A673 (cell line): ENCODE measurements around the gene SCN1B. TPM values are rescaled to one million over a fixed set of nuclear protein-coding genes. Genes with fewer than 3 reads are reported as not detected.

Experiments used
- BruUV-seq: library from RNA; stranded (reverse); fragments of 400-500 nt; replicated peaks from 2 replicates; lab custom pipeline; 2021; lab: Mats Ljungman, UMichigan
- CTCF ChIA-PET: fragments of 300-600 bp; sonication (Branson Sonifier 250); formaldehyde crosslinking; loops from one replicate; lab custom pipeline; 2022; ENCODE audit warnings: antibody characterized with exemption; lab: Charles Lee
- POLR2A ChIA-PET: fragments of 300-600 bp; sonication (Branson Sonifier 250); formaldehyde crosslinking; loops from one replicate; lab custom pipeline; 2022; ENCODE audit warnings: antibody characterized with exemption; ENCODE audit not compliant: low non-redundant PET; lab: Charles Lee
- DNase-seq: peaks from one replicate; pipeline ENCODE4 v3.0.0-alpha.2; 2015; ENCODE audit warnings: low spot score
- H3K27ac ChIP-seq: fragments of 200-600 bp; sonication (generic); 2 replicates; pipeline ENCODE4 v1.5.1; 2016; ENCODE audit warnings: mixed run types, low read depth, mild to moderate bottlenecking, mixed read lengths, antibody characterized with exemption, low read length; ENCODE audit not compliant: poor library complexity, severe bottlenecking
- H3K27me3 ChIP-seq: fragments of 200-600 bp; sonication (generic); replicated peaks from 2 replicates; pipeline ENCODE4 v1.6.1; 2017; ENCODE audit warnings: mixed run types, low read depth, mild to moderate bottlenecking, mixed read lengths, antibody characterized with exemption, low read length; ENCODE audit not compliant: insufficient read depth, poor library complexity
- H3K36me3 ChIP-seq: fragments of 200-600 bp; sonication (generic); 2 replicates; pipeline ENCODE4 v1.6.1; 2016; ENCODE audit warnings: mixed run types, mild to moderate bottlenecking, mixed read lengths, antibody characterized with exemption, low read length; ENCODE audit not compliant: insufficient read depth, poor library complexity, severe bottlenecking
- H3K4me1 ChIP-seq: fragments of 200-600 bp; sonication (generic); 2 replicates; pipeline ENCODE4 v1.6.1; 2017; ENCODE audit warnings: mixed run types, mild to moderate bottlenecking, mixed read lengths, antibody characterized with exemption, low read length; ENCODE audit not compliant: insufficient read depth, poor library complexity, severe bottlenecking
- H3K4me3 ChIP-seq: fragments of 200-600 bp; sonication (generic); 2 replicates; pipeline ENCODE4 v1.5.1; 2016; ENCODE audit warnings: low read depth, mixed run types, mild to moderate bottlenecking, mixed read lengths, low read length; ENCODE audit not compliant: poor library complexity, severe bottlenecking
- H3K9me3 ChIP-seq: fragments of 200-600 bp; sonication (generic); 2 replicates; pipeline ENCODE4 v1.6.1; 2016; ENCODE audit warnings: mixed run types, low read depth, mild to moderate bottlenecking, mixed read lengths, antibody characterized with exemption, low read length; ENCODE audit not compliant: poor library complexity, severe bottlenecking
- CTCF ChIP-seq: fragments of 300-800, 200-600 bp; sonication (generic); conservative IDR thresholded peaks from 2 replicates; pipeline ENCODE4 v1.5.1; 2017; ENCODE audit warnings: low read depth, mild to moderate bottlenecking, antibody characterized with exemption, low read length, moderate library complexity, mixed read lengths
- EZH2 ChIP-seq: fragments of 200-600 bp; sonication (generic); IDR thresholded peaks from 2 replicates; pipeline ENCODE4 v1.6.1; 2017; ENCODE audit warnings: borderline replicate concordance, low read depth, mild to moderate bottlenecking, mixed read lengths, antibody characterized with exemption, low read length; ENCODE audit not compliant: poor library complexity, severe bottlenecking
- intact Hi-C: fragments of 100-400 bp; cut with micrococcal nuclease; formaldehyde crosslinking; loops from one replicate; pipeline ENCODE4 v1.10.0; 2022; ENCODE audit not compliant: unreplicated experiment
- total RNA-seq: library from RNA; stranded (reverse); gene quantifications from 2 replicates; pipeline ENCODE4 v1.2.3, GENCODE V29; 2021

SCN1B gene
- total RNA-seq, 1 experiment from 2014 or later, result 2.3 TPM

GRCh38 chr19:35077411-35078223 lies 47.3 kb downstream of the SCN1B start:
- POLR2A ChIA-PET, result no interaction called here
- H3K9me3 ChIP-seq, result no peaks in the 10 kb centered on the region
- H3K27me3 ChIP-seq, result no peaks in the 10 kb centered on the region
- no peak overlapping the region for H3K4me3 ChIP-seq
- intact Hi-C loops, result no loop called here
- no peak for TF ChIP-seq CTCF
- TF ChIP-seq EZH2, result no peak
- BruUV-seq, result no TSS peak
- no peak overlapping the region for H3K27ac ChIP-seq
- no peaks in the 10 kb centered on the region for H3K36me3 ChIP-seq
- no peaks in the 10 kb centered on the region for H3K4me1 ChIP-seq
- CTCF ChIA-PET, result interaction anchor here (0.6 kb wide), 1 partner anchor 40 kb away, joined by 4 read pairs; no protein-coding TSS in a partner anchor
- DNase-seq, result no peak

GRCh38 chr19:35079826-35080225 lies 49.6 kb downstream of the SCN1B start:
- no peak for TF ChIP-seq CTCF
- no peak for TF ChIP-seq EZH2
- POLR2A ChIA-PET, result no interaction called here
- no TSS peak for BruUV-seq
- intact Hi-C loops, result no loop called here
- Histone ChIP-seq H3K27ac (no peak overlapping the region), H3K4me3 (no peak overlapping the region), H3K27me3 (no peaks in the 10 kb centered on the region), H3K4me1 (no peaks in the 10 kb centered on the region), H3K36me3 (no peaks in the 10 kb centered on the region), H3K9me3 (no peaks in the 10 kb centered on the region)
- DNase-seq, result no peak
- CTCF ChIA-PET, result no interaction called here

- POLR2A ChIA-PET, result no interaction called here
- no peaks in the 10 kb centered on the region for H3K9me3 ChIP-seq
These were observed 50.4 kb downstream of the SCN1B start for GRCh38 chr19:35080613-35081170.

More at GRCh38 chr19:35080613-35081170, 50.4 kb downstream of the SCN1B start:
- Histone ChIP-seq H3K36me3 (no peaks in the 10 kb centered on the region), H3K27ac (no peak overlapping the region), H3K4me1 (no peaks in the 10 kb centered on the region), H3K27me3 (no peaks in the 10 kb centered on the region), H3K4me3 (no peak overlapping the region)
- intact Hi-C loops, result no loop called here
- no TSS peak for BruUV-seq
- no peak for TF ChIP-seq CTCF
- TF ChIP-seq EZH2, result no peak
- no peak for DNase-seq
- CTCF ChIA-PET, result no interaction called here
